CD4-positive, alpha-beta T cell treated with Interleukin-17A for 4 hours (primary cell): ENCODE data around the gene GPR15.
"Not testable (repeated sequence)": the region's sequence is repeated elsewhere in the genome, so short reads cannot be mapped to it uniquely, and the experiment has no call there.

Source experiments
- DNase-seq: peaks from one replicate; pipeline ENCODE4 v3.0.0-alpha.2; 2020; ENCODE audit warnings: mixed read lengths

The GPR15 gene

GRCh38 chr3:98559769-98560168, 28.0 kb downstream of the GPR15 start:
- DNase-seq: not testable (repeated sequence)

GRCh38 chr3:98560911-98561310, 29.1 kb downstream of the GPR15 start:
- no peak for DNase-seq

GRCh38 chr3:98561727-98562521, 30.1 kb downstream of the GPR15 start:
- peak; percentile 53 for DNase-seq

GRCh38 chr3:98563661-98564281, 32.0 kb downstream of the GPR15 start:
- peak; percentile 38 for DNase-seq

GRCh38 chr3:98564282-98565005, 32.7 kb downstream of the GPR15 start:
- peak; percentile 64 for DNase-seq

GRCh38 chr3:98565237-98565643, 33.5 kb downstream of the GPR15 start:
- DNase-seq: no peak

- DNase-seq: no peak
Observed at GRCh38 chr3:98565843-98566242, 34.1 kb downstream of the GPR15 start.

- peak; percentile 36 for DNase-seq
Observed at GRCh38 chr3:98567666-98568270, 36.0 kb downstream of the GPR15 start.

- no peak for DNase-seq
Observed at GRCh38 chr3:98568402-98568801, 36.6 kb downstream of the GPR15 start.

- no peak for DNase-seq
Observed at GRCh38 chr3:98573181-98573728, 41.5 kb downstream of the GPR15 start.

- DNase-seq: no peak
Observed at GRCh38 chr3:98574132-98574531, 42.4 kb downstream of the GPR15 start.

- DNase-seq: no peak
Observed at GRCh38 chr3:98577178-98577895, 45.6 kb downstream of the GPR15 start.

- no peak for DNase-seq
Observed at GRCh38 chr3:98580401-98581386, 48.9 kb downstream of the GPR15 start.

GRCh38 chr3:98581474-98581873, 49.7 kb downstream of the GPR15 start:
- DNase-seq: no peak

- no peak for DNase-seq
Observed at GRCh38 chr3:98582042-98582441, 50.3 kb downstream of the GPR15 start.

- no peak for DNase-seq
Observed at GRCh38 chr3:98583766-98584165, 52.0 kb downstream of the GPR15 start.
